Upper lobe of left lung (tissue), 4 donors: ENCODE results near the gene CAMK2G.

Source experiments
- CTCF ChIP-seq, 6 experiments: fragments of 450-650 bp in 4 of 6; fragments of 200-600 bp in 2 of 6; sonication (generic) in 2 of 6; IDR thresholded peaks; one replicate each; pipeline ENCODE4 v1.5.1; 2016 to 2019; ENCODE audit warnings: antibody characterized with exemption in 6 of 6
- EP300 ChIP-seq, 4 donors: sonication (generic); formaldehyde crosslinking; IDR thresholded peaks; one replicate each; pipeline ENCODE4 v1.5.1; 2017; ENCODE audit warnings: antibody characterized with exemption in 4 of 4, control low read depth in 2 of 4

- no peak for TF ChIP-seq CTCF (IDR thresholded peaks at IDR 0.05)
- no peak for TF ChIP-seq EP300 (IDR thresholded peaks at IDR 0.05)
Observed at GRCh38 chr10:73856261-73856660, 18.1 kb downstream of the CAMK2G start.
